GM23248 (cell line): Measurements from ENCODE around the gene HNMT. TPM values are rescaled to one million over a fixed set of nuclear protein-coding genes. Genes with fewer than 3 reads are reported as not detected.

Experiments
- DNase-seq: peaks from one replicate; pipeline ENCODE4 v3.0.0-alpha.2; 2015
- H2AFZ ChIP-seq: fragments of 200-600 bp; sonication (generic); 2 replicates; pipeline ENCODE4 v1.6.1; 2016; ENCODE audit warnings: antibody characterized with exemption
- H3F3A ChIP-seq: fragments of 200-600 bp; sonication (generic); 2 replicates; pipeline ENCODE4 v1.6.1; 2016; ENCODE audit warnings: mild to moderate bottlenecking, antibody characterized with exemption, mixed run types; ENCODE audit not compliant: insufficient read depth
- H3K27ac ChIP-seq: fragments of 200-600 bp; sonication (generic); 2 replicates; pipeline ENCODE4 v1.5.1; 2016; ENCODE audit warnings: mild to moderate bottlenecking
- H3K27me3 ChIP-seq: fragments of 200-600 bp; sonication (generic); replicated peaks from 2 replicates; pipeline ENCODE4 v1.6.1; 2016; ENCODE audit warnings: mild to moderate bottlenecking; ENCODE audit not compliant: insufficient read depth
- H3K36me3 ChIP-seq: fragments of 200-600 bp; sonication (generic); 2 replicates; pipeline ENCODE4 v1.6.1; 2016; ENCODE audit warnings: low read depth, mild to moderate bottlenecking
- H3K4me1 ChIP-seq: fragments of 200-600 bp; sonication (generic); 2 replicates; pipeline ENCODE4 v1.6.1; 2016; ENCODE audit warnings: mild to moderate bottlenecking; ENCODE audit not compliant: insufficient read depth
- H3K4me2 ChIP-seq: fragments of 200-600 bp; sonication (generic); one replicate; pipeline ENCODE4 v1.6.1; 2016; ENCODE audit warnings: mild to moderate bottlenecking; ENCODE audit not compliant: unreplicated experiment
- H3K4me3 ChIP-seq: fragments of 200-600 bp; sonication (generic); 2 replicates; pipeline ENCODE4 v1.5.1; 2016; ENCODE audit warnings: mild to moderate bottlenecking
- H3K79me2 ChIP-seq: fragments of 200-600 bp; sonication (generic); 2 replicates; pipeline ENCODE4 v1.6.1; 2016; ENCODE audit warnings: mild to moderate bottlenecking; ENCODE audit not compliant: insufficient read depth
- H3K9ac ChIP-seq: fragments of 200-600 bp; sonication (generic); 2 replicates; pipeline ENCODE4 v1.6.1; 2016; ENCODE audit warnings: mild to moderate bottlenecking
- H3K9me2 ChIP-seq: fragments of 200-600 bp; sonication (generic); 2 replicates; pipeline ENCODE4 v1.6.1; 2016; ENCODE audit warnings: mixed run types, mild to moderate bottlenecking, moderate library complexity; ENCODE audit not compliant: insufficient read depth
- H3K9me3 ChIP-seq: fragments of 200-600 bp; sonication (generic); one replicate; pipeline ENCODE4 v1.6.1; 2017; ENCODE audit warnings: low read depth
- H4K20me1 ChIP-seq: fragments of 200-600 bp; sonication (generic); 2 replicates; pipeline ENCODE4 v1.6.0; 2016; ENCODE audit not compliant: insufficient read depth
- EZH2 ChIP-seq: fragments of 200-600 bp; sonication (generic); IDR thresholded peaks from 2 replicates; pipeline ENCODE4 v1.6.1; 2018; ENCODE audit warnings: antibody characterized with exemption, mild to moderate bottlenecking; ENCODE audit not compliant: insufficient read depth, poor library complexity, severe bottlenecking
- EZH2phosphoT487 ChIP-seq: fragments of 200-600 bp; sonication (generic); IDR thresholded peaks from 2 replicates; pipeline ENCODE4 v1.6.1; 2018; ENCODE audit warnings: antibody characterized with exemption, moderate library complexity, mild to moderate bottlenecking, low read depth; ENCODE audit not compliant: insufficient read depth
- WGBS, 2 experiments: methylation state at CpG; one replicate each; pipeline ENCODE4 v1.1.6; 2015 to 2017; ENCODE audit warnings: low lambda C conversion rate in 2 of 2, low coverage in 1 of 2; ENCODE audit errors: missing lambda C conversion rate in 2 of 2; 5-methylcytosine and 5-hydroxymethylcytosine counted together
- in situ Hi-C: fragments of 300-500 bp; cut with MboI; formaldehyde crosslinking; loops from 2 replicates; pipeline ENCODE4 v1.15.0; 2020
- polyA plus RNA-seq: library from polyadenylated mRNA; unstranded; fragments of >200 nt; fragmentation: Nextera tagmentation; extraction: Ambion mirVana; gene quantifications from 2 replicates; pipeline ENCODE4 v1.2.1, GENCODE V29; 2016
- total RNA-seq: library from RNA; depleted of rRNA; stranded (reverse); fragments of >200 nt; shearing (Covaris generic); gene quantifications from 2 replicates; pipeline ENCODE4 v1.2.3, GENCODE V29; 2014

The HNMT gene
- total and polyA plus RNA-seq, 2 experiments from 2014 or later = 6.8 to 7.3 TPM

- no peak for TF ChIP-seq EZH2phosphoT487
- no peak for TF ChIP-seq EZH2
- Histone ChIP-seq H3K4me3 (no peak overlapping the region), H3K9me2 (no peaks in the 10 kb centered on the region), H3K9ac (no peak overlapping the region), H4K20me1 (no peaks in the 10 kb centered on the region), H2AFZ (no peak overlapping the region), H3K4me2 (no peak overlapping the region), H3K27ac (no peak overlapping the region), H3K9me3 (no peaks in the 10 kb centered on the region), H3F3A (no peaks in the 10 kb centered on the region), H3K4me1 (no peaks in the 10 kb centered on the region; the same call in 1 of the 2 replicates), H3K79me2 (no peaks in the 10 kb centered on the region), H3K27me3 (peaks cover 52% of the 10 kb centered on the region), H3K36me3 (no peaks in the 10 kb centered on the region)
- in situ Hi-C loops = loop anchor here (10.0 to 25.0 kb wide), 2 partner anchors 139 to 416 kb away; no protein-coding TSS in a partner anchor
- no peak for DNase-seq
These were observed 18.0 kb upstream of the HNMT start for GRCh38 chr2:137946227-137946626.

DNA sequence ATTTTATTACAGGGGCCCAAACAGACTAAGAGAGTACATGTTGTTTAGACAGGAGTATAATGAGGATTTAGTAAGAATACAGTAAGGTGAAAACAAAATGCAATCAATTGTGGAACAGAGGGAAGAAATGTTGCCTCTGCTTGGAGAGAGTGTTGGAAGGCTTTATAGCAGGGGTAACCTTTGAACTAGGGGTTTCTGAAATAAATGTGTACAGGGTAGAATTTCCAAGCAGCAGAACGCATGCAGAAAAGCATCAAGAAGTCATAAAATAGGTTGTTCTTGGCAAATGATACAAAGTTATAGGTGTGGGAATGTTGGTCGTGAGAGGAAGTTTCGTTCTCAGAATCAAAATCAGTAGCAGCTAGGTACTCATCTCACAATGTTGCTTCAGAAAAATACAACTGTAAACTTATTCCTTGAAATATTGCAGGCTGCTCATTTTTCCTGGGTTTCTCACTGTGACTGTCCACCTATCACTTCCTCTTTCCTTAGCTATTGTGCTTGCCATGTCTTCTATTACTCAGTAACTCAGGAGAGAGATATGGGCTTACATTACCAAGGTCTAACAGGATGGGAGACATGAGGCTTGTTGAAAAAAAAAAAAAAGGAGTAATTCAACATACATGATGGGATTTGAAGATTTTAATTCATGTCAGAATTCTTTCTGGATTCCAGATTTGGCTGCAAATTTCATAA is 17.1 kb upstream of the HNMT start:
- in situ Hi-C loops = loop anchor here (10.0 to 25.0 kb wide), 2 partner anchors 138 to 415 kb away; no protein-coding TSS in a partner anchor
- H3K9me3 ChIP-seq = no peaks in the 10 kb centered on the region
- no peak overlapping the region for H3K9ac ChIP-seq
- H3K27me3 ChIP-seq = peaks cover 42% of the 10 kb centered on the region; the same call in 1 of the 2 replicates
- H3K4me3 ChIP-seq = no peak overlapping the region
- H2AFZ ChIP-seq = no peak overlapping the region
- H3K79me2 ChIP-seq = no peaks in the 10 kb centered on the region
- H3K4me2 ChIP-seq = no peak overlapping the region
- no peak overlapping the region for H3K27ac ChIP-seq
- no peak for DNase-seq
- H3K36me3 ChIP-seq = no peaks in the 10 kb centered on the region
- TF ChIP-seq EZH2 (no peak), EZH2phosphoT487 (no peak)
- WGBS, 2 experiments = 88% methylated on average over 3 of the region's 3 CpGs
- no peaks in the 10 kb centered on the region for H4K20me1 ChIP-seq
- no peaks in the 10 kb centered on the region for H3K9me2 ChIP-seq
- H3F3A ChIP-seq = no peaks in the 10 kb centered on the region
- peaks cover 9% of the 10 kb centered on the region for H3K4me1 ChIP-seq

DNA sequence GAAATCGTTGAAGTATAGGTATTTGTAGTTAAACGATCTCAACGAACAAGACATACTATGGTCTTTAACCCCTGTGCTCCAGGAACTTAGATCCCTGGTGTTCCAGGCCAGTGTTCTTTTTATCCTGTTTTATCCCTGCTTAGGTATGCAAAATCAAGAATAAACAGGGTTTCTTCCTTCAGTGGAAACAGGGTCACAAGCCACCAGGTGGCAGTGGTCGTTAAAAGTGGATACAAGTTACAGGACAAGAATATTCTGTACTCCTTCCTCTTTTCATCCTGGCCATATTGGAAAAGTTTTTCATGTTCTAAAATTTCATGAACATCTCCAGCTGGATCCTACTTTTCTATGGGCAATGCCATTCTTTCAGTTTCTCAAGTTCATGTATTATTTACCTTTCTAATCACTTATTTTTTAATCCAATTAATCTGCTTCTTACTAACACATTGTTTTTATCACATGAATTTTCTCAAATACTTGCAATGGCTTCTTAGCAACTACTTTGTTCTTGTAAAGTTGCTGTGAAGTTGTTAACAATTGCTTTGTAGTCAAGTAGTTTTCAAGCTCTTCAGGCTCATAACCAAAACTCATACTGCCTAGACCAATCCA is 16.4 kb upstream of the HNMT start:
- no peak overlapping the region for H3K9ac ChIP-seq
- H3F3A ChIP-seq = no peaks in the 10 kb centered on the region
- DNase-seq = peak; percentile 75
- peaks cover 10% of the 10 kb centered on the region for H3K4me1 ChIP-seq
- in situ Hi-C loops = loop anchor here (10.0 to 25.0 kb wide), 2 partner anchors 137 to 414 kb away; no protein-coding TSS in a partner anchor
- no peaks in the 10 kb centered on the region for H4K20me1 ChIP-seq
- peaks cover 36% of the 10 kb centered on the region; the same call in 1 of the 2 replicates for H3K27me3 ChIP-seq
- WGBS, 2 experiments = 35 to 45% methylated on average over 4 of the region's 4 CpGs
- no peaks in the 10 kb centered on the region for H3K36me3 ChIP-seq
- no peak overlapping the region for H2AFZ ChIP-seq
- H3K4me3 ChIP-seq = no peak overlapping the region
- H3K79me2 ChIP-seq = no peaks in the 10 kb centered on the region
- no peaks in the 10 kb centered on the region for H3K9me3 ChIP-seq
- no peak for TF ChIP-seq EZH2
- TF ChIP-seq EZH2phosphoT487 = no peak
- no peak overlapping the region for H3K4me2 ChIP-seq
- no peak overlapping the region for H3K27ac ChIP-seq
- H3K9me2 ChIP-seq = no peaks in the 10 kb centered on the region

- no peaks in the 10 kb centered on the region for H3K36me3 ChIP-seq
- H3K9me3 ChIP-seq = no peaks in the 10 kb centered on the region
- H3K4me1 ChIP-seq = peaks cover 10% of the 10 kb centered on the region
- in situ Hi-C loops = loop anchor here (10.0 to 25.0 kb wide), 2 partner anchors 136 to 413 kb away; no protein-coding TSS in a partner anchor
- H3K9me2 ChIP-seq = no peaks in the 10 kb centered on the region
- H3K9ac ChIP-seq = no peak overlapping the region
- no peak for DNase-seq
- H3K27me3 ChIP-seq = peaks cover 27% of the 10 kb centered on the region; the same call in 1 of the 2 replicates
- H4K20me1 ChIP-seq = no peaks in the 10 kb centered on the region
- no peak overlapping the region for H3K4me3 ChIP-seq
- H3K27ac ChIP-seq = no peak overlapping the region
- TF ChIP-seq EZH2phosphoT487 = no peak
- TF ChIP-seq EZH2 = no peak
- H3F3A ChIP-seq = no peaks in the 10 kb centered on the region
- no peak overlapping the region for H2AFZ ChIP-seq
- no peak overlapping the region for H3K4me2 ChIP-seq
- H3K79me2 ChIP-seq = no peaks in the 10 kb centered on the region
- WGBS, 2 experiments = 67% methylated on average over 7 of the region's 7 CpGs
These were observed 15.4 kb upstream of the HNMT start for GRCh38 chr2:137948894-137949293.
